Measurements from ENCODE around the gene ZNF865.

Gene ZNF865

GRCh38 chr19:55644842-55645511, 39.5 kb downstream of the ZNF865 start:
- ATAC-seq (no peak), DNase-seq (no peak)

GRCh38 chr19:55645512-55645881, 40.0 kb downstream of the ZNF865 start:
- DNase-seq (no peak), ATAC-seq (no peak)

GRCh38 chr19:55646889-55647731, 41.7 kb downstream of the ZNF865 start:
- no peak for DNase-seq
- no peak for ATAC-seq

GRCh38 chr19:55647732-55648584, 42.5 kb downstream of the ZNF865 start, which contains the start of gene CCDC106:
Gene CCDC106 (plus strand): TSS chr19:55648212. CDS start chr19:55649047, 835 bp downstream.
- ATAC-seq: peak; percentile 4
- DNase-seq: peak; percentile 65

GRCh38 chr19:55648585-55649267, 43.3 kb downstream of the ZNF865 start:
- no peak for ATAC-seq

GRCh38 chr19:55649268-55650125, 44.0 kb downstream of the ZNF865 start:
- DNase-seq: no peak
- ATAC-seq: no peak

More at GRCh38 chr19:55648585-55649267, 43.3 kb downstream of the ZNF865 start:
- DNase-seq: no peak

GRCh38 chr19:55650126-55650557, 44.7 kb downstream of the ZNF865 start:
- no peak for ATAC-seq
- DNase-seq: peak; percentile 66

- ATAC-seq: no peak
- no peak for DNase-seq
These were observed 45.3 kb downstream of the ZNF865 start for GRCh38 chr19:55650602-55651230.

GRCh38 chr19:55651236-55651635, 45.8 kb downstream of the ZNF865 start:
- ATAC-seq (no peak), DNase-seq (no peak)

GRCh38 chr19:55652311-55653128, 47.1 kb downstream of the ZNF865 start:
- DNase-seq: no peak
- ATAC-seq: no peak

GRCh38 chr19:55653651-55654322, 48.3 kb downstream of the ZNF865 start:
- ATAC-seq: peak; percentile 48
- DNase-seq: peak; percentile 96

GRCh38 chr19:55654323-55654867, 48.9 kb downstream of the ZNF865 start:
- ATAC-seq (peak; percentile 76), DNase-seq (peak; percentile 98)

GRCh38 chr19:55654868-55655647, 49.6 kb downstream of the ZNF865 start, which contains the start of gene U2AF2:
Gene U2AF2 (plus strand): TSS chr19:55655035. CDS start chr19:55655105, 70 bp downstream.
- DNase-seq: peak; percentile 98
- ATAC-seq: peak; percentile 55

GRCh38 chr19:55655648-55656040, 50.2 kb downstream of the ZNF865 start:
- ATAC-seq: no peak

GRCh38 chr19:55656552-55656951, 51.1 kb downstream of the ZNF865 start:
- DNase-seq: no peak

More at GRCh38 chr19:55655648-55656040, 50.2 kb downstream of the ZNF865 start:
- no peak for DNase-seq

GRCh38 chr19:55656988-55657747, 51.7 kb downstream of the ZNF865 start:
- DNase-seq: no peak
- ATAC-seq: no peak

More at GRCh38 chr19:55656552-55656951, 51.1 kb downstream of the ZNF865 start:
- ATAC-seq: no peak

All from stimulated activated naive CD8-positive, alpha-beta T cell treated with anti-CD3 and anti-CD28 coated beads, Interleukin-15, Interleukin-2, amounts not matched to agents 100 U/mL and 50 U/mL, for 24 hours (primary cell).